ENCODE measurements around the gene ZSCAN12. TPM values are rescaled to one million over a fixed set of nuclear protein-coding genes. Genes with fewer than 3 reads are reported as not detected.
"Not testable (repeated sequence)": the region's sequence is repeated elsewhere in the genome, so short reads cannot be mapped to it uniquely, and the experiment has no call there.

Gene ZSCAN12
- 1.9 TPM for total RNA-seq
- long read RNA-seq, partial matches to known transcripts = 3 of 7 reads
- long read RNA-seq, other reads (novel, unspliced or antisense) = 3 of 7 reads

- ATAC-seq (peak; percentile 97), DNase-seq (peak; percentile 86)
- intact Hi-C loops (cut with micrococcal nuclease) = no loop called here
Observed at GRCh38 chr6:28399350-28400121, at the start of gene ZSCAN12. Gene ZSCAN12 (minus strand): TSS chr6:28399747. CDS start chr6:28398405, 1,342 bp downstream.

- intact Hi-C loops (cut with micrococcal nuclease) = no loop called here
- DNase-seq (no peak), ATAC-seq (no peak)
Observed at GRCh38 chr6:28449056-28449455, 49.5 kb upstream of the ZSCAN12 start.

- intact Hi-C loops (cut with micrococcal nuclease); DNase-seq; ATAC-seq: not testable (repeated sequence)
Observed at GRCh38 chr6:28447512-28447906, 48.0 kb upstream of the ZSCAN12 start.

- ATAC-seq = no peak
- intact Hi-C loops (cut with micrococcal nuclease) = no loop called here
- no peak for DNase-seq
Observed at GRCh38 chr6:28446818-28447511, 47.4 kb upstream of the ZSCAN12 start.

GRCh38 chr6:28444759-28445158, 45.2 kb upstream of the ZSCAN12 start:
- DNase-seq; ATAC-seq; intact Hi-C loops (cut with micrococcal nuclease): not testable (repeated sequence)

- peak; percentile 79 for DNase-seq
- ATAC-seq = peak; percentile 97
- intact Hi-C loops (cut with micrococcal nuclease) = no loop called here
Observed at GRCh38 chr6:28443112-28443773, 43.7 kb upstream of the ZSCAN12 start, which contains the start of gene ZSCAN23. Gene ZSCAN23 (minus strand): TSS chr6:28443491. CDS start chr6:28436266, 7,225 bp downstream.

GRCh38 chr6:28442586-28442985, 43.0 kb upstream of the ZSCAN12 start:
- DNase-seq = no peak
- ATAC-seq = no peak
- intact Hi-C loops (cut with micrococcal nuclease) = no loop called here

- DNase-seq = no peak
- ATAC-seq = no peak
Observed at GRCh38 chr6:28436404-28436803, 36.9 kb upstream of the ZSCAN12 start.

GRCh38 chr6:28433119-28433518, 33.6 kb upstream of the ZSCAN12 start:
- DNase-seq = no peak
- intact Hi-C loops (cut with micrococcal nuclease) = no loop called here
- no peak for ATAC-seq

More at GRCh38 chr6:28436404-28436803, 36.9 kb upstream of the ZSCAN12 start:
- intact Hi-C loops (cut with micrococcal nuclease) = no loop called here

GRCh38 chr6:28429781-28430180, 30.2 kb upstream of the ZSCAN12 start:
- ATAC-seq = no peak
- intact Hi-C loops (cut with micrococcal nuclease) = no loop called here
- no peak for DNase-seq

GRCh38 chr6:28425944-28426541, 26.5 kb upstream of the ZSCAN12 start:
- no peak for DNase-seq
- no peak for ATAC-seq
- intact Hi-C loops (cut with micrococcal nuclease) = no loop called here

- intact Hi-C loops (cut with micrococcal nuclease) = no loop called here
- ATAC-seq = no peak
- no peak for DNase-seq
Observed at GRCh38 chr6:28424163-28424562, 24.6 kb upstream of the ZSCAN12 start.

- intact Hi-C loops (cut with micrococcal nuclease) = no loop called here
- no peak for ATAC-seq
- no peak for DNase-seq
Observed at GRCh38 chr6:28423546-28423945, 24.0 kb upstream of the ZSCAN12 start.

GRCh38 chr6:28413681-28414080, 14.1 kb upstream of the ZSCAN12 start:
- ATAC-seq = no peak
- no peak for DNase-seq
- intact Hi-C loops (cut with micrococcal nuclease) = no loop called here

- no peak for DNase-seq
- intact Hi-C loops (cut with micrococcal nuclease) = no loop called here
- ATAC-seq = no peak
Observed at GRCh38 chr6:28410767-28411166, 11.2 kb upstream of the ZSCAN12 start.

- no peak for ATAC-seq
- no peak for DNase-seq
- intact Hi-C loops (cut with micrococcal nuclease) = no loop called here
Observed at GRCh38 chr6:28408076-28408802, 8.7 kb upstream of the ZSCAN12 start.

- intact Hi-C loops (cut with micrococcal nuclease) = no loop called here
- DNase-seq (no peak), ATAC-seq (no peak)
Observed at GRCh38 chr6:28407401-28407800, 7.9 kb upstream of the ZSCAN12 start.

GRCh38 chr6:28403923-28404322, 4.4 kb upstream of the ZSCAN12 start:
- ATAC-seq; intact Hi-C loops (cut with micrococcal nuclease); DNase-seq: not testable (repeated sequence)

- intact Hi-C loops (cut with micrococcal nuclease) = no loop called here
- no peak for DNase-seq
- no peak for ATAC-seq
Observed at GRCh38 chr6:28402197-28402596, 2.6 kb upstream of the ZSCAN12 start.

Measured in left ventricle myocardium superior (tissue), 1 donor.